ENCODE measurements around the gene CAMK1G.

- TF ChIP-seq POLR2A (IDR thresholded peaks at IDR 0.05; ENCODE audit: borderline replicate concordance, extremely low read depth, insufficient read depth, insufficient read length) (no peak), CTCF (IDR thresholded peaks at IDR 0.05 in 2 of 3, conservative IDR thresholded peaks at IDR 0.05 in 1 of 3; ENCODE audit: borderline replicate concordance in 1 of 3, insufficient read depth in 1 of 3, low read depth in 2 of 3, low read length in 2 of 3) (no peak), EZH2 (IDR thresholded peaks at IDR 0.05) (no peak), REST (IDR thresholded peaks at IDR 0.05; ENCODE audit: low read depth) (no peak), ZBTB33 (IDR thresholded peaks at IDR 0.05; ENCODE audit: extremely low read depth, insufficient replicate concordance, low read length) (no peak), MAX (IDR thresholded peaks at IDR 0.05) (no peak), RAD21 (IDR thresholded peaks at IDR 0.05; ENCODE audit: low read depth) (no peak), YY1 (IDR thresholded peaks at IDR 0.05; ENCODE audit: extremely low read depth, insufficient replicate concordance, low read depth, low read length) (no peak), ATF3 (IDR thresholded peaks at IDR 0.05) (no peak)
These were observed 70.4 kb downstream of the CAMK1G start for GRCh38 chr1:209653915-209654351.
